H7 (cell line): ENCODE measurements around the gene LPAR1. TPM values are rescaled to one million over a fixed set of nuclear protein-coding genes. Genes with fewer than 3 reads are reported as not detected.
"Not testable (repeated sequence)": the region's sequence is repeated elsewhere in the genome, so short reads cannot be mapped to it uniquely, and the experiment has no call there.

Experiments used
- DNase-seq: peaks from one replicate; pipeline ENCODE4 v3.0.0; 2012
- H3K27me3 ChIP-seq: 2 replicates; pipeline ENCODE4 v1.6.0; 2011; ENCODE audit warnings: mild to moderate bottlenecking, low read length; ENCODE audit not compliant: control insufficient read depth, insufficient read depth
- H3K36me3 ChIP-seq: replicated peaks from 2 replicates; pipeline ENCODE4 v1.5.1; 2011; ENCODE audit warnings: low read length; ENCODE audit not compliant: control insufficient read depth, insufficient read depth
- H3K4me3 ChIP-seq: 2 replicates; pipeline ENCODE4 v1.5.1; 2011; ENCODE audit warnings: low read depth, mild to moderate bottlenecking, control low read depth, low read length, moderate library complexity; ENCODE audit not compliant: insufficient read depth
- total RNA-seq: library from RNA; depleted of rRNA; stranded (reverse); fragments of >200 nt; shearing (Covaris generic); gene quantifications from 2 replicates; pipeline ENCODE4 v1.2.3, GENCODE V29; 2014

The LPAR1 gene
- total RNA-seq, 1 experiment from 2014 or later = 7.1 TPM

- no peak overlapping the region for H3K4me3 ChIP-seq
- no peaks in the 10 kb centered on the region for H3K36me3 ChIP-seq
- no peak for DNase-seq
- no peaks in the 10 kb centered on the region for H3K27me3 ChIP-seq
These were observed 151.0 kb downstream of the LPAR1 start for GRCh38 chr9:110887276-110887675.

GRCh38 chr9:110886832-110887231 lies 151.4 kb downstream of the LPAR1 start:
- no peak overlapping the region for H3K4me3 ChIP-seq
- no peak for DNase-seq
- H3K36me3 ChIP-seq = no peaks in the 10 kb centered on the region
- H3K27me3 ChIP-seq = no peaks in the 10 kb centered on the region

DNA sequence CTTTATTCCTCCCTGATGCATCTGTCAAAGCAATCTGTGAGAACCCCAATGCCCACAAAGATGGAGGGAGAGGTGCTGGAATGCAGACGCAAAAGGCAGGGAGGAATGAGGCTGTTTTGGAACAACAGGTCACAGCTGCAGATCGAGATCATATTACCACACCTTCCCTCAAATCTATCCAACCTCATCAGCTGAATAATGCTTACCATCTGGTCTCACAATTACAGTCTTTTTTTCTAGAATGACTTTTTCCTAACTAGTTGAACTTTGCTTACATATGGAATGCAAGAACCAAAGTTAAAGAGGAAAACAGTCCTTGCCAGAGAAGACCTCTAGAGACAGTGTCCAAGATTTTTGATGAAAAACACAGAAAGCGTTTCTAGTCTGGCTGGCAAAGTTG lies 158.1 kb downstream of the LPAR1 start:
- Histone ChIP-seq H3K36me3 (no peaks in the 10 kb centered on the region), H3K27me3 (no peaks in the 10 kb centered on the region), H3K4me3 (no peak overlapping the region)
- DNase-seq = no peak

- Histone ChIP-seq H3K4me3 (no peak overlapping the region), H3K36me3 (no peaks in the 10 kb centered on the region), H3K27me3 (no peaks in the 10 kb centered on the region)
- no peak for DNase-seq
These were observed 160.9 kb downstream of the LPAR1 start for GRCh38 chr9:110877374-110877773.

- no peaks in the 10 kb centered on the region for H3K27me3 ChIP-seq
- no peak overlapping the region for H3K4me3 ChIP-seq
- no peaks in the 10 kb centered on the region for H3K36me3 ChIP-seq
- DNase-seq = no peak
These were observed 161.3 kb downstream of the LPAR1 start for GRCh38 chr9:110876929-110877328.

GRCh38 chr9:110874963-110875674 lies 163.2 kb downstream of the LPAR1 start:
- no peaks in the 10 kb centered on the region for H3K36me3 ChIP-seq
- H3K27me3 ChIP-seq = no peaks in the 10 kb centered on the region
- DNase-seq = peak; percentile 49
- H3K4me3 ChIP-seq = no peak overlapping the region

- no peak for DNase-seq
- H3K4me3 ChIP-seq = no peak overlapping the region
- H3K36me3 ChIP-seq = no peaks in the 10 kb centered on the region
- H3K27me3 ChIP-seq = no peaks in the 10 kb centered on the region
These were observed 165.3 kb downstream of the LPAR1 start for GRCh38 chr9:110872920-110873319.

DNA sequence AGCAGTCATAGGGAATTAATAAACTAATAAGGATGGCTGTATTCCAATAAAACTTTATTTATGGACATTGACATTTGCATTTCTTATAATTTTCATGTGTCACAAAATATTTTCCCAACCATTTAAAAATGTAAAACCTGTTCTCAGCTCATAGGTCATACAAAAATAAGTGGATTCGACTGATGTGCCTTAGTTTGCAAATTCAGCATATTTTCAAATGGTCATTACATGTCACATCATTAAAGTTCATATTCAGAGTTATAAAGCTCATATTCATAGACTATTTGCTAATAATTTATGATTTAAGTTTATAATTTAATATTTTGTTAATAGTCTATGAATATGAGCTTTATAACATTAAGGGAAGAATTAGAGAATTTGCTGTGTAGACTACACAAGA lies 166.5 kb downstream of the LPAR1 start:
- no peak for DNase-seq
- Histone ChIP-seq H3K4me3 (no peak overlapping the region), H3K27me3 (no peaks in the 10 kb centered on the region), H3K36me3 (no peaks in the 10 kb centered on the region)

DNA sequence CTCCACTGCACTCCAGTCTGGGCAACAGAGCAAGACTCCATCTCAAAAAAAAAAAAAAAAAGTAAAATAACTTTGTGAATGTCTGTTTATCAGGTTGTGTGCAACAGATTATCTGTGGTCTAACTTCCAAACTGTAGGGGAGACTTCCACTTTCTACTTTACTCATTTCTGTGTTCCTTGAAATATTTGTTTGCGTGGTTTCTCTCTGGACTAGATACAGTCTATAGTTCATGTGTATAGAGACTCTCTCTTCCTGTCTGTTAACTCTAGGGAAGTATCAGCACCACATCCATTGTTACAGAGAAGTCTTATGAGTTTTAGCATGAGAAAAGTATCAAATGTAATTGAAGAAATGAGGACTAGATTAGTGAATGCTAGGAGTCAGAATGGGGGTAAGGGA lies 168.3 kb downstream of the LPAR1 start:
- Histone ChIP-seq H3K36me3 (no peaks in the 10 kb centered on the region), H3K27me3 (no peaks in the 10 kb centered on the region), H3K4me3 (no peak overlapping the region)
- no peak for DNase-seq

DNA sequence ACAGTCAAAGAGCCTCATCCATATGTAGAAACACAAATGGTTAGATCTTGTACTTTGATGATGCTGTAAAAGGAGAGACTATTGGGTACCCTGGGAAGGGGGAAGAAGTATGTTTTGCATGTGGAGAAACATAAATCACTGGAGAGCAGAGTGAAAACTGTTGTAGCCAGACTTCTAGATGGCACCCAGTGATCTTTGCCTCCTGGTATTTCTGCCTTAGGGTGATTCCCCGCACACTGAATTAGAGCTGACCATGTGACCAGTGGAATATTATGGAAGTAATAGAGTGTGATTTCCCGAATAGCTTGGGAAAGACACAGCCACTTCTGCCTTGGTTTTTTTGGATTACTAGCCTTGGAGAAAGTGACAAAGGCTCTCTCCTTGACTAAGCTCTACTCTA lies 174.3 kb downstream of the LPAR1 start:
- DNase-seq = no peak
- Histone ChIP-seq H3K36me3 (no peaks in the 10 kb centered on the region), H3K27me3 (no peaks in the 10 kb centered on the region), H3K4me3 (no peak overlapping the region)

DNA sequence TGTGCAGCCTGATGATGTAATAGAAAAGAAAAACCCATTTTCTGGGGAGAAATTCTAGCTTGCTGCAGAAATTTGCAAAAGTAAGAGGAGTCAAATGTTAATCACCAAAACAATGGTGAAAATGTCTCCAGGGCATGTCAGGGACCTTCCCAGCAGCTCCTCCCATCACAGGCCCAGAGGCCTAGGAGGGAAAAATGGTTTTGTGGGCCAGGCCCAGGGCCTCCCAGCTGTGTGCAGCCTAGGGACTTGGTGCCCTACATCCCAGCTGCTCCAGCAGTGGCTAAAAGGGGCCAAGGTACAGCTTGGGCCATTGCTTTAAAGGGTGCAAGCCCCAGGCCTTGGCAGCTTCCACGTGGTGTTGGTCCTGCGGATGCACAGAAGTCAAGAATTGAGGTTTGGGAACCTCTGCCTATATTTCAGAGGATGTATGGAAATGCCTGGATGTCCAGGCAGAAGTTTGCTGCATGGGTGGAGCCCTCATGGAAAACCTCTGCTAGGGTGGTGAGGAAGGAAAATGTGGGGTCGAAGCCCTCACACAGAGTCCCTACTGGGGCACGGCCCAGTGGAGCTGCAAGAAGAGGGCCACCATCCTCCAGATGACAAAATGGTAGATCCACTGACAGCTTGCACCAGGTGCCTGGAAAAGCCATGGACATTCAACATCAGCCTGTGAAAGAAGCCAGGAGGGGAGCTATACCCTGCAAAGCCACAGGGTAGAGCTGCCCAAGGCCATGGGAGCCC lies 176.7 kb downstream of the LPAR1 start:
- H3K36me3 ChIP-seq, DNase-seq, H3K27me3 ChIP-seq, H3K4me3 ChIP-seq: not testable (repeated sequence)

DNA sequence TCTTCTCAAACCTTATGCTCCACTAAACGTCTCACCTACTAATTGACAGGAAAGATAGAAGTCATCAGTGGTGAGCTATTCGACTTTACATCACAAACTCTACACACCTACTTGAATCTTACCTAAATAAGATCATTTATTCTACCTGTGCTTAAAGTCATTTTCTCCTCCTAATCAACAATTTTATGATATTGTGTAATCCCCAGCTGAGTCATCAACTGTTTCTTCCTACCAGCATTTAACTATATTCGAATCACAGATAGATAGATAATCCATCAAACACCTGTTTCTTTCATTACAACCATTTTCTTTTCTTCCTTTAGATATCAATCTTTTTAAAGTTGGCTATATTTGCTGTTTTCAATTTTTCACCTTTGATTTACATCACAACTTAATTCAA lies 181.5 kb downstream of the LPAR1 start:
- Histone ChIP-seq H3K36me3 (no peaks in the 10 kb centered on the region), H3K4me3 (no peak overlapping the region), H3K27me3 (no peaks in the 10 kb centered on the region)
- DNase-seq = no peak

GRCh38 chr9:110850401-110851135 lies 187.7 kb downstream of the LPAR1 start:
- Histone ChIP-seq H3K4me3 (no peak overlapping the region), H3K27me3 (no peaks in the 10 kb centered on the region), H3K36me3 (no peaks in the 10 kb centered on the region)
- no peak for DNase-seq

GRCh38 chr9:110847671-110848070 lies 190.6 kb downstream of the LPAR1 start:
- no peak overlapping the region for H3K4me3 ChIP-seq
- H3K36me3 ChIP-seq = no peaks in the 10 kb centered on the region
- no peak for DNase-seq
- H3K27me3 ChIP-seq = no peaks in the 10 kb centered on the region

GRCh38 chr9:110846215-110846614 lies 192.1 kb downstream of the LPAR1 start:
- DNase-seq = no peak
- H3K27me3 ChIP-seq = no peaks in the 10 kb centered on the region
- no peaks in the 10 kb centered on the region for H3K36me3 ChIP-seq
- no peak overlapping the region for H3K4me3 ChIP-seq
